SH-SY5Y (cell line): Measurements from ENCODE around the gene PTPRM.

Source experiments
- GATA2 ChIP-seq: IDR thresholded peaks from 2 replicates; pipeline ENCODE4 v1.6.1; 2011; ENCODE audit warnings: mild to moderate bottlenecking, low read depth, low read length
- GATA3 ChIP-seq: IDR thresholded peaks from 2 replicates; pipeline ENCODE4 v1.6.1; 2011; ENCODE audit warnings: low read depth, mild to moderate bottlenecking, low read length, moderate library complexity

PTPRM gene

DNA sequence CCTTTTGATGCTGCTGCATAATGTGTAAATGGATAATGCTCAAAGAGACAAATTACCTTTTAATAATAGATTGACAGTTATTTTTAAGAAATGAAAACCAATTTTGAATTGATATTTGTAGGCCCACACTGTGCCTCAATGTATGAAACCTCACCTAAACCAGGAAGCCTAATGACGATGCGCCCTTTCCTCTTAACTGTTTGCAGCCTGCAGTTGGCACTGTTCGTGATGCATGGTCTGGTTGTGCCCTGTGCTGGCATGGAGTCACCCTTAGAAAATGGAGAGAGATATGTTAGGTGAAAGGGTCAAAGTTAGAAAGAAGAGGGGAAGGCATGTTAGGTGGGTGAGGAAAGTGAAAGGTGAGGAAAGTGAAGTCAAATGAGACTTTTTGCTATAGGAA, 390.2 kb downstream of the PTPRM start:
- no peak for TF ChIP-seq GATA2
- TF ChIP-seq GATA3, result no peak

DNA sequence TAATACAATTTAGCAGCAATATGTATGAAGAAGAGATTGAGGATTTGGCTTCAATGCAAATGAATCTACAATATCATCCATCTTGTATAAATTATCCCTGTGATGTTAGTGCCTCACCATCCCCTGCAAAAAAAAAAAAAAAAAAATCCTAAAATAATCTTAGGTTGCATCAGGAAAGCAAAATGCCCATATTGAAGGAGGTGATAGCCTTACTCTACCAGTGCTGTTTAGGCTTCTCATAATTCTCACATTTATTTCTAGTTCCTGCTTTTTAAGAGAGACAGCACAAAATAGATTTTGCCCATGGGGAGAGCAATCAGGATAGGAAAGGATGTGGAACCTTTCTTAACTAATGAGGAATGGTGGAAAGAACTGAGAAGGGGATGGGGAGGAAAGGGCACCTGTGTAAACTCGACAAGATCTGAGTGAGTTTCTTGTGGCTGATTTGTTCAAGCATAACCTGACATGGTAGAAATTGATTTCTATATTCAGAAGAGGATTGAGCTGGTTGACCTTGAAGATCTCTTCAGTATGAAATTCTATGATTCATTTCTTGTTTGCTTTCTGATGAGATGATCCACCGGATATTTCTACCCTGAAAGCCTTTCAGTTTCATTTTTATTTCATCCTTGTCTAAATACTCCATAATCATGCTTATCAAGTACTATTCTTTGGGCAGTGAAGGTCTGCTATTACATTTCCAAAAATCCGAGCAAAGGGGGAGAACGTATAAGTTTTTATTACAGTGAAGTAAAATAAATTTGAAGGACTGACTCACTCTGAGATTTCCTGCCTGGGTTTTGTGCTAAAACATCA, 391.2 kb downstream of the PTPRM start:
- TF ChIP-seq GATA2 (no peak), GATA3 (no peak)

DNA sequence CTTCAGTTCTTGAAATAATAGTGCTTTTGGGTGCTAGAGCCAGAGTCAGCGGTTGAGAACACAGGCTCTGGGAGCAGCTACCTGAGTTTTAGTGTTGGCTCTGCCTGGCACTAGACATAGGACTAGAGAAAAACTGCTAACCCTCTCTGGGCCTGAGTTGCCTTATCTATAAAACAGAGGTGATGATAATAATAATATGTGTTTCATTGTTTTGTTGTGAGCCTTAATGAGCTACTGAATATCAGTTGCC, 391.7 kb downstream of the PTPRM start:
- TF ChIP-seq GATA2, result no peak
- TF ChIP-seq GATA3, result no peak

GRCh38 chr18:7974200-7974874, 407.2 kb downstream of the PTPRM start:
- TF ChIP-seq GATA2 (no peak), GATA3 (no peak)

DNA sequence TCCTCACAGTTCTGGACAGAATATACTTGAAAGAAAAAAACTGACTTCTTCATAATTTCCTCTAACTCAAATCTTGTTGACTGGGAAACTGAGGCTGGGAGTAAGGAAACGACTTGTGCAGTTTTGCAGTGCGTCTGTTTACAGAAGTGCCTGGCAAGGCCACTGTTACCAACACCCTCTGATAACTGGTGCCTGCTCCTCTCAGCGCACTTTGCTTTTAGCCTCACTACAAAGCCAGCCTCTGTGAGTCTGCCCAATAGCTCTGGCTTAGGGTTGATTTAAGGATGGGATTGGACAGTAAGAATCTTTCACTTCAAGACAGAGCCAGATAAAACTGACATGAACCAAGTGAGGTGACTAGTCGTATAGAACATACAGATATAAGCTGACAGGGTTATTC, 410.8 kb downstream of the PTPRM start:
- TF ChIP-seq GATA3, result no peak
- no peak for TF ChIP-seq GATA2

DNA sequence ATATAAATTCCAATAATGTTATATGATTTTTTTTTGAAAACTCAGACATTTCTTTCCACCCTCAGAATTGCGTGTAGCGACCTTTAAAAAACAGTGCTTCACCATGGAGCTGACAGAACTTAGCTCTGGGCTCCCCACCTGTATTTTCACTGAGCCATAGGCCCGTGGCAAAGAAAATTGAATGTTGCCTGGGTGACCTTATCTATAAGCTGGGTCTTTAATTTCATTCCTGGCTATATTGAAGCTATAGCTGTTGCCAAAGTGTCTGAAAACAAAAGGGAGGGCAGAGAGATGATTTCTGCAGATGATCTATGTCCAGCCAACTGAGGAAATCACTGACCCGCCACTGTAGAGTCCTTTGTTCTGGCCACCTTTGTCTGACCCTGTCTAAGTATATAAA, 411.7 kb downstream of the PTPRM start:
- TF ChIP-seq GATA3, result peak; percentile 27; the same call in 1 of the 2 replicates
- TF ChIP-seq GATA2, result peak; percentile 55

DNA sequence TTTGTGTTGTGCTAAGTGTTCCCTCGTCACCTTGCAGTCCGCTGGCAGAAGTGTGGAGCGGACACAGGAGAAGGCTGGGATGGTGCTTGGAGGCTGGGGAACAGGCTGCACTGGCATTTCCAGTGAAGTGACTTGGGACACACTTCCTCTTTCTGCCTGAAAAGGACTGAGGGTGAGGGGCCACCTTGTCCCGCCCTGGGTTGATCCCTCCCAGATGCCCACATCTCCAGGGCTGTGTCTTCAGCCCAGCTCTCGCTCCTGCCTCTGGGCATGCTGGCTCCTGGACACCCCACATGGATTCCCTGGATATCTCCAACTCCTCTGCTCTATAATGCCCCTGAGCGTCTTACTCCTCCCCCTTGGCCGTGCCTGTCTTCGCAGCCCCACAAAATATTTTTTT, 412.6 kb downstream of the PTPRM start:
- TF ChIP-seq GATA2, result no peak
- TF ChIP-seq GATA3, result no peak

DNA sequence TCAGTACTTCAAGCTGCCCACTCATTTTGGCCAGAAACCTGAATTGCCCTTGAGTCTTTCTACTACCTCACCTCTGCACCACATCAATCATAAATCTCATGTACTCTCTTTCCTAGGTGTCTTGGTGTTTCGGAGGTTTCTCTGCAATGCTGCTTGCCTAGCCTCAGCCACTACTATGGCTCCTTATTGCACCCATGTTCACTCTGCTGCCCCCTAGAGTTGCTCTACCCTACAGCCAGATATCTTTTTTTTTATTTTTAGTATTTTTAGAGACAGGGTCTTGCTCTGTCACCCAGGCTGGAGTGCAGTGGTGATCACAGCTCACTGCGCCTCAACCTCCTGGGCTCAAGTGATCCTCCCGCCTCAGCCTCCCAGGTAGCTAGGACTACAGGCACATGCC, 413.0 kb downstream of the PTPRM start:
- TF ChIP-seq GATA3 (no peak), GATA2 (no peak)

DNA sequence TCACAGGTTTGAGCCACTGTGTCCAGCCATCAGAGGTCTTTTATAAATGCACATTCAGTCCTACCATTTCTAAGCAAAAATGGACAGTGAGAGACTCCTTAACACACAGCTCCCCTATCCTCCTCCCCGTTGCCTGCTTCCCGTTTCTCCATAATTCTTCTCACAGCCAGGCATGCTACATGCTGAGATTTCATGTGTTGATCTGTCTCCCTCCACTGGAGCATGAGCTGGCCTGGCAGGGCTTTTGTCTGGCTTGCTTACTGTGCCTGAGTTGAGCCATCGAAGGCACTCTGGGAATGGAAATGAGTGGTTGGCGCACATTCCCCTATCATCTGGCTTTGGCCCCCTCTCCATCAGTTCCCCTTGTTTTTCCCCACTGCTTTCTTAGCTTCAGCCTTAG, 413.5 kb downstream of the PTPRM start:
- no peak for TF ChIP-seq GATA2
- TF ChIP-seq GATA3, result no peak

GRCh38 chr18:7982216-7982615, 415.1 kb downstream of the PTPRM start:
- no peak for TF ChIP-seq GATA2
- no peak for TF ChIP-seq GATA3

GRCh38 chr18:7987284-7987976, 420.3 kb downstream of the PTPRM start:
- TF ChIP-seq GATA2 (no peak), GATA3 (no peak)

DNA sequence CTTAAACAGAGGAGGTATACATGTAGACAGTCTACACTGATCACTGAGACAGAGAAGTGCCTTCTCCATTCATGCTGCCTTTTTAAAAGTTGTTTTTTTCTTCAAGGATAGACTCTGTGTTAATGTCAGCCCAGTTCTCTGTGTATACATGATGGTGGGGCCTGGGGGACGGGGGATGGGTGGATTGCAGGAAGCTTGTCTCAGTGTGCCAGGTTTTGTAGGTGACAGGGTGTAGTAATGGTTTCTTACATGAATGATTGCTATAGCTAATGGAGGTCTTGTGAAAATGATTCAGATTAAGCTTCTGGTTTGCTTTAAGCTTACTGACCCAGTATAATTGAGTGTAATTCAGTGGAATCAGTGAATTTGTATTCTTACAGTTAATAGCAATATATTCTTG, 423.6 kb downstream of the PTPRM start:
- TF ChIP-seq GATA2, result no peak
- no peak for TF ChIP-seq GATA3

DNA sequence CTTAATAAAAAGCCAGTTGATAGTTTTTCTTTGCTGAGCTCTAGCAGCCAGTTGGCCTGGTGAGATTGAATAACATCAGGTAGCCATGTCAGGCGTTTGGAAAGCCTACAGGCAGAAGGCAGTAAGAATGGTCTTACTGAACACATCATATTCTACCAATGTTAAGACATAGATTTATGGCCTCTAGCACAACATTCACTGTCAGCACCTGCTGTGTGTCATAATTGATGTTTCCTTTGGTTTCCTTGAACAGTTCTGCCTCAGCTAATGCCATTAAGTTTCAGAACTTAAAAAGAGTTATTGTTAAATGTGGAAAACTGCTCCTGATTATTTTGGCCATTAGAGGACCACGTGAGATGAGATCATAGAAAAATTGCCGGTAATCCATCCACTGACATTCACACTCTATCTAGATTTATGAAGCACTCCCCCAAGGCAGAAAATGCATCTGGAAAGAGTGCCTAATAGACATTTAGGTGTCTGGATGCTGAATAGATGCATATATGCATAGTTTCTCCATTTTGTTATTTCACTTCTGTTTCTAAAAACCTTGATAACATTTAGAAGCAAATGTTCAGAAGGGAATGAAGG, 434.7 kb downstream of the PTPRM start:
- TF ChIP-seq GATA3 (no peak), GATA2 (no peak)

DNA sequence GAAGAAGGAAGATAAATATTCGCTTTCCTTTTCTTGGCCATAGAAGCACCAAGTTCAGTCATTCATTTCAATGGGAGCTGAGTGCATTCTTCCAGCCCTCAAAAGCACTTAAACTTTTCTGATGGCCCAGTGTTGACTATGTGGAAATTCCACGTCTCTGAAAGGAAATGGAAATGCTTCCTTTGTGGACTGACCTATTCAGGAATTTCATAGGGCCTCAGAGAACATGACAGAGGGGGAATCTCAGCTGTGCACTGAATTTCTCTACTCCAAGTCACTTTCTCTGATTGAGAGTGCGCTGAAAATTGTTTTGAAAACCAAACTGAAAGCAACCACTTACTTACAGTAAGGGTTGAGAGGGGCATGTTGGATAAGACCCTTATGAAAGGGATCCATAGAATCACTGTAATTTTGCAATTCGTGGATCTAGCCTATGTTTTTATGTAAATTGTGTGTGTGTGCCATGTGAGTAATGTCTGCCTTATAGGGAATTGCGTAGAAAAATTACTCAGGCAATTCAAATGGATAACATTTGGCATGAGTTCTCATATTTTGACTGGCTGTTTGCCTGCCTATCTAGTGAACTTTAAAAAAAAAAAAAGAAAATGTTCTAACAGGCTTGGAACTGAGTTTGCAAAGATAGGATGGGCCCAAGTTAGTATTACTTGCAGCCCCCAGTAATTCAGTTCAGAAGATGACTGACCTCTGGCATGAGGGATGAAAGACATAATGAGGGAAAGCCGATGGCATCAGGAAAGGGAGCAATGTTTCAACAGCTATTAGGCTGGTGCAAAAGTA, 437.0 kb downstream of the PTPRM start:
- TF ChIP-seq GATA2 (no peak), GATA3 (no peak)

GRCh38 chr18:8004792-8005191, 437.7 kb downstream of the PTPRM start:
- TF ChIP-seq GATA2, result no peak
- TF ChIP-seq GATA3, result no peak
